Adrenal gland (tissue), 12 donors: ENCODE results near the gene BBX. TPM values are rescaled to one million over a fixed set of nuclear protein-coding genes. Genes with fewer than 3 reads are reported as not detected.

Experiments
- DNase-seq, 7 donors: peaks; one replicate each; pipeline ENCODE4 v3.0.0-alpha.2; 2019 to 2020
- H3K27ac ChIP-seq, 5 donors: fragments of 200-600 bp; sonication (generic) in 4 of 5; 1 replicate in 3 of 5; 2 replicates in 2 of 5; pipeline versions ENCODE4 v1.5.1 to v1.8.0; 2016 to 2020; ENCODE audit warnings: mild to moderate bottlenecking in 1 of 5
- H3K27me3 ChIP-seq: fragments of 200-600 bp; 2 replicates; pipeline ENCODE4 v1.8.0; 2021
- H3K36me3 ChIP-seq, 2 donors: fragments of 200-600 bp; replicated peaks in 1 of 2; 1 replicate in 1 of 2; 2 replicates in 1 of 2; pipeline versions ENCODE4 v1.5.1 to v1.8.0; 2018 to 2022
- H3K4me1 ChIP-seq, 2 donors: fragments of 200-600 bp; replicated peaks in 1 of 2; 1 replicate in 1 of 2; 2 replicates in 1 of 2; pipeline versions ENCODE4 v1.5.1 to v1.8.0; 2018 to 2021
- H3K4me3 ChIP-seq, 4 donors: fragments of 200-600 bp; sonication (generic) in 3 of 4; one replicate each; pipeline ENCODE4 v1.5.1; 2016 to 2018
- H3K9me3 ChIP-seq, 3 donors: fragments of 200-600 bp; sonication (generic) in 1 of 3; replicated peaks in 1 of 3; 1 replicate in 2 of 3; 2 replicates in 1 of 3; pipeline versions ENCODE4 v1.5.1 to v1.8.0; 2016 to 2021
- POLR2A ChIP-seq, 2 donors: fragments of 450-650 bp; IDR thresholded peaks; one replicate each; pipeline ENCODE4 v1.6.1; 2017; ENCODE audit warnings: antibody characterized with exemption in 2 of 2, mild to moderate bottlenecking in 2 of 2, moderate library complexity in 1 of 2
- WGBS, 4 donors: extraction: QIAGEN DNeasy Blood & Tissue Kit in 2 of 4; methylation state at CpG; one replicate each; pipeline versions ENCODE4 v1.1.5 to v1.1.7; 2013 to 2017; 5-methylcytosine and 5-hydroxymethylcytosine counted together
- intact Hi-C, 2 donors: fragments of 100-400 bp; cut with DNase I; formaldehyde crosslinking; loops; one replicate each; pipeline versions ENCODE4 v1.14.1 to v1.15.0; 2022 to 2023
- polyA plus RNA-seq, 3 donors: library from polyadenylated mRNA; stranded (reverse); fragments of 200-250 nt in 2 of 3; fragments of 350-450 nt in 1 of 3; fragmentation: Illumina TruSeq in 1 of 3; extraction: RNeasy Lipid Tissue Mini Kit (QIAGEN cat#74804) in 1 of 3; gene quantifications; one replicate each; pipeline ENCODE4 v1.2.3, GENCODE V29; 2013 to 2014
- total RNA-seq, 9 donors: library from RNA; depleted of rRNA in 4 of 9; stranded (reverse); fragments of >200 nt in 4 of 9; fragments of 120-200 nt in 1 of 9; fragmentation: NEBNext Ultra II Directional in 1 of 9; extraction: Animal tissue kit (Norgen Biotek cat#: 25700) in 1 of 9; gene quantifications; one replicate each; pipeline versions ENCODE4 v1.1.0 to v1.2.4, GENCODE V29; 2013 to 2023
- TF ChIP-seq, protein P1 (sequence below), 6 experiments: fragments of 450-650 bp in 4 of 6; fragments of 200-600 bp in 2 of 6; sonication (generic) in 1 of 6; IDR thresholded peaks; 1 replicate in 5 of 6; 2 replicates in 1 of 6; pipeline versions ENCODE4 v1.5.1 to v1.8.0; 2016 to 2021; ENCODE audit warnings: antibody characterized with exemption in 6 of 6, mild to moderate bottlenecking in 2 of 6, moderate library complexity in 1 of 6
- donor health status: healthy with polysubstance abuse.
- donor health status: Bipolar disorder and iron deficiency.
- donor health status: DM: yes; HTN: yes; CAD: no.
- donor health status: DM: no; HTN: no; CAD: no.
- donor health status: DM: no; HTN: no; CAD: no.
- donor health status: DM: yes; HTN: yes; CAD: no.

BBX gene
- total and polyA plus RNA-seq, 12 donors, result 12.8 to 208 (median 116) TPM

GRCh38 chr3:107612664-107613084 is 89.9 kb downstream of the BBX start:
- H3K27ac ChIP-seq, result no peak overlapping the region
- no peak overlapping the region for H3K4me3 ChIP-seq
- intact Hi-C loops, result no loop called here
- H3K27me3 ChIP-seq, result no peaks in the 10 kb centered on the region
- 90 to 100% (median 96%) methylated on average over 2 of the region's 2 CpGs for WGBS, 4 donors
- TF ChIP-seq, protein P1, sequence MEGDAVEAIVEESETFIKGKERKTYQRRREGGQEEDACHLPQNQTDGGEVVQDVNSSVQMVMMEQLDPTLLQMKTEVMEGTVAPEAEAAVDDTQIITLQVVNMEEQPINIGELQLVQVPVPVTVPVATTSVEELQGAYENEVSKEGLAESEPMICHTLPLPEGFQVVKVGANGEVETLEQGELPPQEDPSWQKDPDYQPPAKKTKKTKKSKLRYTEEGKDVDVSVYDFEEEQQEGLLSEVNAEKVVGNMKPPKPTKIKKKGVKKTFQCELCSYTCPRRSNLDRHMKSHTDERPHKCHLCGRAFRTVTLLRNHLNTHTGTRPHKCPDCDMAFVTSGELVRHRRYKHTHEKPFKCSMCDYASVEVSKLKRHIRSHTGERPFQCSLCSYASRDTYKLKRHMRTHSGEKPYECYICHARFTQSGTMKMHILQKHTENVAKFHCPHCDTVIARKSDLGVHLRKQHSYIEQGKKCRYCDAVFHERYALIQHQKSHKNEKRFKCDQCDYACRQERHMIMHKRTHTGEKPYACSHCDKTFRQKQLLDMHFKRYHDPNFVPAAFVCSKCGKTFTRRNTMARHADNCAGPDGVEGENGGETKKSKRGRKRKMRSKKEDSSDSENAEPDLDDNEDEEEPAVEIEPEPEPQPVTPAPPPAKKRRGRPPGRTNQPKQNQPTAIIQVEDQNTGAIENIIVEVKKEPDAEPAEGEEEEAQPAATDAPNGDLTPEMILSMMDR (IDR thresholded peaks at IDR 0.05), result no peak
- TF ChIP-seq POLR2A (IDR thresholded peaks at IDR 0.05), result no peak
- H3K9me3 ChIP-seq, result peaks cover 0 to 4% (median 0%) of the 10 kb centered on the region in 3 donors
- no peak for DNase-seq
- H3K4me1 ChIP-seq, result no peaks in the 10 kb centered on the region
- H3K36me3 ChIP-seq, result no peaks in the 10 kb centered on the region

- Histone ChIP-seq H3K36me3 (no peaks in the 10 kb centered on the region), H3K27ac (no peak overlapping the region), H3K9me3 (no peaks in the 10 kb centered on the region), H3K4me1 (peaks cover 0 to 12% of the 10 kb centered on the region in 2 donors), H3K4me3 (no peak overlapping the region), H3K27me3 (no peaks in the 10 kb centered on the region)
- TF ChIP-seq, protein P1 (IDR thresholded peaks at IDR 0.05), result no peak
- TF ChIP-seq POLR2A (IDR thresholded peaks at IDR 0.05), result no peak
- intact Hi-C loops, result no loop called here
- WGBS, 4 donors, result 59 to 69% (median 65%) methylated on average over 2 of the region's 2 CpGs
- DNase-seq, result no peak
Observed at GRCh38 chr3:107619549-107619948, 96.8 kb downstream of the BBX start.

- Histone ChIP-seq H3K9me3 (no peaks in the 10 kb centered on the region), H3K27ac (no peak overlapping the region), H3K4me1 (peaks cover 0 to 12% of the 10 kb centered on the region in 2 donors), H3K4me3 (no peak overlapping the region), H3K27me3 (no peaks in the 10 kb centered on the region), H3K36me3 (no peaks in the 10 kb centered on the region)
- intact Hi-C loops, result no loop called here
- DNase-seq, result no peak
- 79 to 100% (median 89%) methylated on average over 3 of the region's 3 CpGs for WGBS, 4 donors
- no peak for TF ChIP-seq POLR2A (IDR thresholded peaks at IDR 0.05)
- TF ChIP-seq, protein P1 (IDR thresholded peaks at IDR 0.05), result no peak
Observed at GRCh38 chr3:107620534-107620933, 97.8 kb downstream of the BBX start.

DNA sequence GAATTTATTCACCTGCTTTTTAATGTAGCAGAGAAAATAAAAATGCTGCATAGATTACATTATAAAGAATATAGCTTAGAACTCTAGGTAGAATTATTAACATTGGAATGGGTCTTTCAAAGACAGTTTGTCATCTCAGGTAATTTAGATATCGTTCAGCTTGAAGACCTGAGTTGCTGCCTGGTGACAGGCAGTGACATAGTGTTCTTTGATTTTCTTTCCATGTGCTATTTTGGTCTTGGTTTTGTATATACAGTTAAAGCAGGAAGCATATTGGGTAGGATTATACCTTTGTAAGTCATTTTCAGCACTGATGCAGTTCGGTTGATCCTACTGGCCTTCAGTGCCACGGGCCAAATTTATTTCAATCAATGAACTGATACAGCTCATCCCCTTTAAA is 98.7 kb downstream of the BBX start:
- peaks cover 0 to 12% of the 10 kb centered on the region in 2 donors for H3K4me1 ChIP-seq
- no peak overlapping the region for H3K27ac ChIP-seq
- no peaks in the 10 kb centered on the region for H3K27me3 ChIP-seq
- intact Hi-C loops, result no loop called here
- 63 to 77% (median 65%) methylated on average over 3 of the region's 3 CpGs for WGBS, 4 donors
- H3K9me3 ChIP-seq, result no peaks in the 10 kb centered on the region
- TF ChIP-seq, protein P1 (IDR thresholded peaks at IDR 0.05), result no peak
- no peak for TF ChIP-seq POLR2A (IDR thresholded peaks at IDR 0.05)
- no peak overlapping the region for H3K4me3 ChIP-seq
- no peak for DNase-seq
- no peaks in the 10 kb centered on the region for H3K36me3 ChIP-seq
